Left cardiac atrium (tissue), 4 donors: Measurements from ENCODE around the gene CA11. TPM values are rescaled to one million over a fixed set of nuclear protein-coding genes. Genes with fewer than 3 reads are reported as not detected.
A peak's percentile ranks its signal among the peaks of the same experiment; 100 is the strongest.

Experiments used
- ATAC-seq, 2 donors: fragments of 200-7000 bp; cut with Tn5 transposase; one replicate each; pipeline ENCODE4 v1.9.1; 2020; ENCODE audit warnings: mild to moderate bottlenecking in 2 of 2, moderate library complexity in 2 of 2
- DNase-seq: peaks from one replicate; pipeline ENCODE4 v3.0.0-alpha.2; 2020
- intact Hi-C, 2 donors: fragments of 100-400 bp; cut with DNase I; formaldehyde crosslinking; loops; one replicate each; pipeline versions ENCODE4 v1.14.1 to v1.15.1; 2022 to 2023
- total RNA-seq, 2 donors: library from RNA; stranded (reverse); fragmentation: NEBNext Ultra II Directional; extraction: Animal tissue kit (Norgen Biotek cat#: 25700); gene quantifications; one replicate each; pipeline ENCODE4 v1.2.1, GENCODE V29; 2021
- donor health status: DM: no; HTN: yes; CAD: no.
- donor health status: DM: no; HTN: yes; CAD: no; lungs with severe emphysema.
- donor health status: DM: yes; HTN: yes; CAD: no.
- donor health status: Dilated cardiomyopathy.

CA11 gene
- total RNA-seq, 2 donors from 2014 or later = 7.1 to 7.7 TPM

GRCh38 chr19:48603449-48603848, 42.5 kb downstream of the CA11 start:
- ATAC-seq (no peak), DNase-seq (no peak)
- intact Hi-C loops = no loop called here

DNA sequence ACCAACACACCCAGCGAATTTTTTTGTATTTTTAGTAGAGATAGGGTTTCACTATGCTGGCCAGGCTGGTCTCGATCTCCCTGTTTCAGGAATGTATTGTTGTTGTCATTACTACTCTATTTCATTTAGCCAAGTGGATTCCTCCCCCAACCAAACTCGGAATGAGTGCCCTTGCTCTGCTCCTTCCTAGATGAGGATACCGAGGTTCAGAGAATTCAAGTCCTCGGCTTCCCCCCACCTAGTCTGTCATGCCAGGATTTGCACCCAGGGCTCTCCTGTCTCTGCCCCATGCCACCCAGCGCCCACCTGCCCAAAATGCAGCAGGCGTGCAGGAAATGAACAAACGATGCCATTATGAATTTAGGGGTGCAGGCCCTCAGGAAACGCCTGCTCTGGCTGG, 43.0 kb downstream of the CA11 start:
- ATAC-seq = no peak
- no peak for DNase-seq
- intact Hi-C loops = no loop called here

GRCh38 chr19:48600679-48601417, 45.1 kb downstream of the CA11 start:
- DNase-seq (no peak), ATAC-seq (no peak)
- intact Hi-C loops = no loop called here

DNA sequence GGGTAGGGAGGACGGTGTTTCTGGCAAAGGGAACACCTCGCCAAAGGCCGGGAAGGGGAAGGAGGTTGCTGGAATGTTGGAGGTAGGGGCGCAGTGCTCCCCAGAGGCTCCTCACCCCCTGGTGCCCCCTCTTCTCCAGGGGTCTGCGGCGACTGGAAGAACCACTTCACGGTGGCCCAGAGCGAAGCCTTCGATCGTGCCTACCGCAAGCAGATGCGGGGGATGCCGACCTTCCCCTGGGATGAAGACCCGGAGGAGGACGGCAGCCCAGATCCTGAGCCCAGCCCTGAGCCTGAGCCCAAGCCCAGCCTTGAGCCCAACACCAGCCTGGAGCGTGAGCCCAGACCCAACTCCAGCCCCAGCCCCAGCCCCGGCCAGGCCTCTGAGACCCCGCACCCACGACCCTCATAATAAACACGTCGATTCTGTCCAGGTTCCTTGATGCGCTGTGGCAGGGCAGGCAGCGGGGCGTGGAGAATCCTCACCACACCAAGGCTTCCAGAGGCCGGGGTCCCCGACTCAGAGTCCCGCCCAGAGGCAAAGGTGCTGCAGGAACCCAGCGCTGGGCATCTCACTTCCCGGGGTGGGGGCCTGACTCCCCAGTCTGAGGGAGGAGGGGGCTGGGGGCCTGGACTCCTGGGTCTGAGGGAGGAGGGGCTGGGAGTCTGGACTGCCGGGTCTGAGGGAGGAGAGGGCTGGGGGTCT, 46.8 kb downstream of the CA11 start:
- ATAC-seq (no peak), DNase-seq (no peak)
- intact Hi-C loops = no loop called here

- intact Hi-C loops = no loop called here
- ATAC-seq (no peak), DNase-seq (no peak)
Measured at GRCh38 chr19:48596679-48597465, 49.1 kb downstream of the CA11 start.

DNA sequence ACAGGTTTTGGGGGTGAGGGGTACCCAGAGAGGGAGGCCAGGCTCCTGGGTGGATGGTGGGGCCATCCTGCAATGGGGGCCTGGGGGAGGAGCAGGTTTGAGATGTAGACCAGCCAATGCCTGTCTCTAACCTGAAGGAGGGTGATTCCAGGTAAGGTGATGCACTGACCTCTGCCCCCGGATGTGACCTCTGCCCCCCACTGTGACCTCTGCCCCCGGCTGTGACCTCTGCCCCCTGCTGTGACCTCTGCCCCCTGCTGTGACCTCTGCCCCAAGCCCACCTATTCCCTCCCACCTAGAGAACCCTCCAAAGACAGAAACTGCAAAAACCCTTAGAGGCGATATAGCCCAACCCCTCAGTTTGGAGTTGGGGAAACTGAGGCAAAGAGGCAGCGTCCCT, 49.8 kb downstream of the CA11 start:
- intact Hi-C loops = no loop called here
- ATAC-seq (no peak), DNase-seq (no peak)

DNA sequence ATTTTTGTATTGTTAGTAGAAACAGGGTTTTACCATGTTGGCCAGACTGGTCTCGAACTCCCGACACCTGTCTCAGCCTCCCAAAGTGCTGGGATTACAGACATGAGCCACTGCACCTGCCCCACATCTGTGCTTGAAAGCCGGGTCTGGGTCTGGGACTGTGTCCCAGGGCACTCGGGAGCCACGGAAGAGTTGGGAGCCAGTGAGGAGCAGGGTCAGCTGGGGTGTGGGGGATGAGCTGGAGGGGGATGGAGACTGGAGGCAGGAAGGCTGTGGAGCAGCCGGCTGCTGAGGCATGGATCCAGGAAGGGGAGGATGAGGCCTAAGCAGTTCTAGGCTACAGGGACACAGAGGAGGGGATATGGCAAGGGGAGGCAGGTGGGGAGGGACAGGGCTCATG, 50.2 kb downstream of the CA11 start:
- intact Hi-C loops = no loop called here
- ATAC-seq = no peak

DNA sequence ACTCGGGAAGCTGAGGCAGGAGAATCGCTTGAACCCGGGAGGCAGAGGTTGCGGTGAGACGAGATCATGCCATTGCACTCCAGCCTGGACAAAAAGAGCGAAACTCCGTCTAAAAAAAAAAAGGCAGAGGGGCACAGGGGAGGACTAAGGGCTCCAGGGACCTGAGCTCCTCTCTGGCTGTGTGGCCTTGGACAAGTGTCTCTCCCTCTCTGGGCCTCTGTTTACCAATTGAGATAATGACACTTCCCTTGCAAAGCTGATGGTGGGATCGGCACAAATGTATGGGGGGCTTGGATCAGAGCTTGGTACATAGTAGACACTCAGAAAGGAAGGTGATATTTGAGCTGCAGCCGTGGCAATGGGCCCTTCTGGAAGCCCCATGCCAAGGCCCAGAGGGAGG, 50.8 kb downstream of the CA11 start:
- no peak for ATAC-seq
- no peak for DNase-seq
- intact Hi-C loops = no loop called here

More for the DNA sequence above, 50.2 kb downstream of the CA11 start:
- no peak for DNase-seq

- DNase-seq (no peak), ATAC-seq (no peak)
- intact Hi-C loops = no loop called here
Measured at GRCh38 chr19:48591021-48591420, 55.0 kb downstream of the CA11 start.

GRCh38 chr19:48588670-48589401, 57.2 kb downstream of the CA11 start:
- DNase-seq (peak; percentile 95), ATAC-seq (peak; percentile 83 to 91)
- intact Hi-C loops = loop anchor here (5.0 to 10.0 kb wide), 3 partner anchors 102 to 324 kb away; partner anchors contain the start of gene EMP3 (in 1 of the 2)

Other genes starting within 250 kb of the CA11 start
- 10 to 100 TPM; 18.1 to 24.9 TPM for gene GRWD1, start 200.2 kb downstream of the CA11 start, total RNA-seq
- under 1 TPM; 0.27 to 0.60 TPM for gene KCNJ14, start 190.6 kb downstream of the CA11 start, total RNA-seq
- 10 to 100 TPM; 29.0 to 32.5 TPM for gene CYTH2, start 176.8 kb downstream of the CA11 start, total RNA-seq
- 1 to 10 TPM; 2.0 to 2.9 TPM for gene LMTK3, start 134.4 kb downstream of the CA11 start, total RNA-seq
- under 1 TPM; 0.39 to 0.71 TPM for gene SULT2B1, start 94.0 kb downstream of the CA11 start, total RNA-seq
- gene SPACA4, start 39.4 kb downstream of the CA11 start, total RNA-seq = not detected
- under 1 TPM in 1 of 2 donors, not detected in 1; 0.32 TPM for gene FAM83E, start 31.1 kb downstream of the CA11 start, total RNA-seq
- gene RPL18, start 27.0 kb downstream of the CA11 start, total RNA-seq = 100 to 1,000 TPM; 674 to 678 TPM
- 1 to 10 TPM; 9.0 to 9.3 TPM for gene SPHK2, start 26.7 kb downstream of the CA11 start, total RNA-seq
- 10 to 100 TPM in 1 of 2 donors, 1 to 10 TPM in 1; 2.0 to 15.1 TPM for gene DBP, start 8.8 kb downstream of the CA11 start, total RNA-seq
- gene NTN5, start 26.8 kb upstream of the CA11 start, total RNA-seq = under 1 TPM; 0.21 to 0.27 TPM
- not detected for gene FUT2, start 49.8 kb upstream of the CA11 start, total RNA-seq
- 1 to 10 TPM; 1.6 to 3.2 TPM for gene MAMSTR, start 73.5 kb upstream of the CA11 start, total RNA-seq
- 10 to 100 TPM; 14.9 to 23.8 TPM for gene RASIP1, start 94.4 kb upstream of the CA11 start, total RNA-seq
- under 1 TPM; 0.29 to 0.92 TPM for gene IZUMO1, start 100.7 kb upstream of the CA11 start, total RNA-seq
- 1 to 10 TPM; 2.1 to 3.5 TPM for gene FUT1, start 106.5 kb upstream of the CA11 start, total RNA-seq
- not detected for gene FGF21, start 109.3 kb upstream of the CA11 start, total RNA-seq
- 10 to 100 TPM; 29.8 to 37.7 TPM for gene BCAT2, start 164.8 kb upstream of the CA11 start, total RNA-seq
- 1 to 10 TPM; 2.8 to 5.4 TPM for gene HSD17B14, start 190.3 kb upstream of the CA11 start, total RNA-seq
- 10 to 100 TPM; 29.6 to 67.1 TPM for gene PLEKHA4, start 222.4 kb upstream of the CA11 start, total RNA-seq
- 10 to 100 TPM; 67.2 to 78.6 TPM for gene PPP1R15A, start 226.2 kb upstream of the CA11 start, total RNA-seq